ENCODE results near the gene ABCC4. TPM values are rescaled to one million over a fixed set of nuclear protein-coding genes. Genes with fewer than 3 reads are reported as not detected.

Gene ABCC4
- total RNA-seq, 2 donors from 2014 or later, result 119 to 144 TPM

- WGBS, 2 experiments (ENCODE audit: insufficient coverage in 1 of 2, insufficient read length in 1 of 2), result 100% methylated on average over 1 to 2 of the region's 2 CpGs
- Histone ChIP-seq H3K9me3 (ENCODE audit: control insufficient read depth, low read length) (no peaks in the 10 kb centered on the region), H3K4me1 (ENCODE audit: control insufficient read depth, insufficient read depth, low read length) (no peaks in the 10 kb centered on the region), H3K9ac (ENCODE audit: extremely low read depth, low read length, poor library complexity, severe bottlenecking) (no peak overlapping the region), H3K27me3 (ENCODE audit: control insufficient read depth, insufficient read depth, low read length, poor library complexity, severe bottlenecking) (no peaks in the 10 kb centered on the region), H3K27ac (ENCODE audit: low read depth, low read length) (no peak overlapping the region), H3K36me3 (ENCODE audit: control insufficient read depth, insufficient read depth, low read length) (peaks cover 34% of the 10 kb centered on the region), H3K4me3 (ENCODE audit: low read length) (no peak overlapping the region)
- Mint-ChIP-seq H3K36me3 (ENCODE audit: low read depth) (peaks cover 59% of the 10 kb centered on the region), H3K27ac (no peak overlapping the region), H3K9me3 (no peaks in the 10 kb centered on the region), H3K4me1 (no peaks in the 10 kb centered on the region), H3K4me3 (no peak overlapping the region), H3K27me3 (ENCODE audit: insufficient read depth) (no peaks in the 10 kb centered on the region)
- no peak for TF ChIP-seq CTCF (conservative IDR thresholded peaks at IDR 0.05)
- DNase-seq, result no peak
These were observed 52.3 kb downstream of the ABCC4 start for GRCh38 chr13:95248953-95249352.

- no peak for DNase-seq
- Mint-ChIP-seq H3K4me3 (no peak overlapping the region), H3K4me1 (no peaks in the 10 kb centered on the region), H3K9me3 (no peaks in the 10 kb centered on the region), H3K27me3 (ENCODE audit: insufficient read depth) (no peaks in the 10 kb centered on the region), H3K36me3 (ENCODE audit: low read depth) (peaks cover 66% of the 10 kb centered on the region), H3K27ac (no peak overlapping the region)
- Histone ChIP-seq H3K4me1 (ENCODE audit: control insufficient read depth, insufficient read depth, low read length) (no peaks in the 10 kb centered on the region), H3K27me3 (ENCODE audit: control insufficient read depth, insufficient read depth, low read length, poor library complexity, severe bottlenecking) (no peaks in the 10 kb centered on the region), H3K36me3 (ENCODE audit: control insufficient read depth, insufficient read depth, low read length) (peaks cover 40% of the 10 kb centered on the region), H3K4me3 (ENCODE audit: low read length) (no peak overlapping the region), H3K9me3 (ENCODE audit: control insufficient read depth, low read length) (no peaks in the 10 kb centered on the region), H3K9ac (ENCODE audit: extremely low read depth, low read length, poor library complexity, severe bottlenecking) (no peak overlapping the region), H3K27ac (ENCODE audit: low read depth, low read length) (no peak overlapping the region)
- 100% methylated on average over 1 to 2 of the region's 2 CpGs for WGBS, 2 experiments (ENCODE audit: insufficient coverage in 1 of 2, insufficient read length in 1 of 2)
- no peak for TF ChIP-seq CTCF (conservative IDR thresholded peaks at IDR 0.05)
These were observed 53.4 kb downstream of the ABCC4 start for GRCh38 chr13:95247852-95248251.

- Histone ChIP-seq H3K27me3 (ENCODE audit: control insufficient read depth, insufficient read depth, low read length, poor library complexity, severe bottlenecking) (no peaks in the 10 kb centered on the region), H3K9ac (ENCODE audit: extremely low read depth, low read length, poor library complexity, severe bottlenecking) (no peak overlapping the region), H3K4me1 (ENCODE audit: control insufficient read depth, insufficient read depth, low read length) (no peaks in the 10 kb centered on the region), H3K36me3 (ENCODE audit: control insufficient read depth, insufficient read depth, low read length) (peaks cover 40% of the 10 kb centered on the region), H3K27ac (ENCODE audit: low read depth, low read length) (no peak overlapping the region), H3K4me3 (ENCODE audit: low read length) (no peak overlapping the region), H3K9me3 (ENCODE audit: control insufficient read depth, low read length) (no peaks in the 10 kb centered on the region)
- TF ChIP-seq CTCF (conservative IDR thresholded peaks at IDR 0.05), result no peak
- Mint-ChIP-seq H3K27ac (no peak overlapping the region), H3K4me1 (no peaks in the 10 kb centered on the region), H3K4me3 (no peak overlapping the region), H3K36me3 (ENCODE audit: low read depth) (peaks cover 65% of the 10 kb centered on the region), H3K9me3 (no peaks in the 10 kb centered on the region), H3K27me3 (ENCODE audit: insufficient read depth) (no peaks in the 10 kb centered on the region)
- DNase-seq, result no peak
- 82 to 100% methylated on average over 1 to 4 of the region's 4 CpGs for WGBS, 2 experiments (ENCODE audit: insufficient coverage in 1 of 2, insufficient read length in 1 of 2)
These were observed 54.1 kb downstream of the ABCC4 start for GRCh38 chr13:95247171-95247570.
